Stimulated activated naive CD8-positive, alpha-beta T cell treated with anti-CD3 and anti-CD28 coated beads, Interleukin-15, Interleukin-2, amounts not matched to agents 100 U/mL and 50 U/mL, for 24 hours (primary cell): ENCODE results near the gene SEC14L2.
"Not testable (repeated sequence)": the region's sequence is repeated elsewhere in the genome, so short reads cannot be mapped to it uniquely, and the experiment has no call there.

ENCODE experiments used
- ATAC-seq: fragments of 150-1000 bp; cut with Tn5 transposase; one replicate; pipeline ENCODE4 v1.10.0; 2021
- DNase-seq: peaks from one replicate; pipeline ENCODE4 v3.0.0; 2021

Gene SEC14L2

DNA sequence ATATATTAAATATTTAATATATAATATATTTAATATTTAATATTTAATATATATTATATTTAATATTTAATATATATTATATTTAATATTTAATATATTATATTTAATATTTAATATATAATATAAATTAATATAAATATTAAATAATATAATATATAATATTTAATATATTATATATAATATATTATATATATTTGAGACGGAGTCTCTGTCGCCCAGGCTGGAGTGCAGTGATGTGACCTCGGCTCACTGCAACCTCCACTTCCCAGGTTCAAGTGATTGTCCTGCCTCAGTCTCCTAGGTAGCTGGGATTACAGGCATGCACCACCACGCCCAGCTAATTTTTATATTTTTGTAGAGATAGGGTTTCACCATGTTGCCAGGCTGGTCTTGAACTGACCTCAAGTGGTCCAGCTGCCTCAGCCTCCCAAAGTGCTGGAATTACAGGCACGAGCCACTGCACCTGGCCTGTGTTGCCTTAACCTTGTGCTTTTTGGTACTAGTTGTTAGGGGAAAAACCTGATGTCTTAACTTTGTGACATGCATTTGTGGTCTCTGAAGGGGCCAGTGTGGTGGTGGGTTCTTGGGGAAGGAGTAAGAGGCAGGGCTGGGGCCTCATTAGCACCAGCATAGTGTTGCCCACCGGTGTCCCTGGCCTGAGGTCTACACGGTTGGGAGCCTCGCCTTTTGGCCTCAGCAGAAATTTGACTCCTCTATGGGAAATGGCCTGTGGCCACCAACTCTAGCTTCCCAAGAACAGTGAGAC, 58.4 kb downstream of the SEC14L2 start:
- DNase-seq: no peak
- no peak for ATAC-seq

DNA sequence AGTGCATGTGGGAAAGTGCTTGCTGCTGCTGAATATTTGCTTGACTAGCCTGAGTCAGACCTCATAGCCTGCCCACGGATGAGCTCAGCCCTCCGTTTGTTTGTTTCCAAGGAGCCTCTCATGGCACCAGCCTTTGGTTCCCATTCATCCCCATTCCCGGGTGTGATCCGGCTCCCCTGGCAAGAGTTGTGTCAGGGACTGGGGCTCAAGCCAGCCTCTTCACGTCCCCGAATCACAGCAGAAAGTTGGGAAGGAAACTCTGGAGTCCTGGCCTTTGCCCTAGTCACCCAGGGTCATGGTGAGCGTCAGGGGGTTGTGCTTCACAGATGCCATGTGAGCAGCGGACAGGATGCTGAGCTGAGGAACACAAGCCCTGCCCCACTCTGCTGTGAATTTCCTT, 61.2 kb downstream of the SEC14L2 start:
- no peak for ATAC-seq
- DNase-seq: no peak

DNA sequence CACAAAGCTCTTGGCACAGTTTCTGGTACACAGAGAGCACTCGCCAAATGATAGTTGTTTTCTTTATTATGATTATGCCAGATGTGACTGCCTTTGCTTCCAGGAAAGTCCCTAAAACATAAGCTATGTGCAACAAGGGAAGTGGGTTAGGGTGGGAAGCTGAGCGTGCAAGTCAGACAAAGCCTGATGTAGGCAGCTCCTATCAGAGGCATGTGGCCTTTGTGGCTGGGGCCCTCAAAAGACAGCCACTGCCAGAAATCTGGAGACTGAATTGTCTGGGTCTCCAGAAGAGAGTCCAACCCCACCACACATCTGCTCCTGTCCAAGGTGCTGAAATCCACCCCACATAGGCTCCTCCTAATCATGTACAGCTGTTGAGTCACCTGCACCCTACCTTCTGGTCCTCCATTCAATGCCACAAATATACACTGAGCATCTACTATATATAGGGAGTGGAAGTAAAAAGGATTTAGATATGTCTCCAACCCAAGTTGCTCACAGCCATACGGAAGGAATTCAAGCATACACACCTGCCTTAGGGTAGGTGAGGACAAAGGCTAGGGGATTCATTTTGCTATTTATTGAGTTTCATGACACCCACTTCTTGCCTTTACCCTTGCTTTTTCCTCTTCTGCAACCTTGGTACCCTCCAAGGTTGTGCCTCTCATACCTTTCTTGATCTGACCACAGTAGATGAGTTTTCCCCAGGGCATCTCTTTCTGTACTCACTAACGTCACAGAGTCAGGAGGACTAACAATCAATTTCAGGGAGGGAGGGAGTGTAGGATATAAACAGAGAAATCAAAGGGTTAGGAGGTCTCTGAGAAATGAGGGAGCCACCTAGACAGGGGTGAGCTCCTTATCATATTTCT, 62.6 kb downstream of the SEC14L2 start:
- DNase-seq (peak; percentile 25), ATAC-seq (peak; percentile 32)

DNA sequence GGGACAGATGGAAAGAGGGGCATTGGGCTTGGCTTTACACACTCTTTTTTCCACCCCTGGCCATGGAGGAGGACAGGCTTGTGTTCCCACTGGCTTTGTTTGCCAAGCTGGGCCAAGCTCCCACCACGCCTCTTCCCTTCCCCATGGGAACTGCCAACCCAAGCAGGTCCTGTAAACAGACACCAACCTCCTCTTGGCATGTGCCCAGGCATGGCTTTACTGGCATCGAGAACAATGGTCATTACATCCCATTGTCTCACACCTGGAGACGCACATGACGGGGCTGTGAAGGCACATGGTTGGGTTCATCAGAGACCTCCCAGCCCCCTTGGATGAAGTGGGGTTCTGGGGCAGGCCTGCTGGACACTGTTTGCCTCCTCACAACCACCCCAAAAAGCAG, 63.3 kb downstream of the SEC14L2 start:
- DNase-seq (no peak), ATAC-seq (no peak)

DNA sequence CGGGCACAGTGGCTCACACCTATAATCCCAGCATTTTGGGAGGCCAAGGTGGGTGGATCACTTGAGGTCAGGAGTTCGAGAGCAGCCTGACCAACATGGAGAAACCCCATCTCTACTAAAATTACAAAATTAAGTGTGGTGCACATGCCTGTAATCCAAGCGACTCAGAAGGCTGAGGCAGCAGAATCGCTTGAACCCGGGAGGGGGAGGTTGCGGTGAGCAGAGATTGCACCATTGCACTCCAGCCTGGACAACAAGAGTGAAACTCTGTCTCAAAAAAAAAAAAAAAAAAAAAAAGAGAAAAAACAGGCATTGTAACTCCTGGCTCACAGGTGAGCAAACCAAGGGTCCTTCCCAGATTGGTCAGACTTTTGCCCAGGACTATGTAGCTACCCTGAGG, 63.7 kb downstream of the SEC14L2 start:
- ATAC-seq, DNase-seq: not testable (repeated sequence)

DNA sequence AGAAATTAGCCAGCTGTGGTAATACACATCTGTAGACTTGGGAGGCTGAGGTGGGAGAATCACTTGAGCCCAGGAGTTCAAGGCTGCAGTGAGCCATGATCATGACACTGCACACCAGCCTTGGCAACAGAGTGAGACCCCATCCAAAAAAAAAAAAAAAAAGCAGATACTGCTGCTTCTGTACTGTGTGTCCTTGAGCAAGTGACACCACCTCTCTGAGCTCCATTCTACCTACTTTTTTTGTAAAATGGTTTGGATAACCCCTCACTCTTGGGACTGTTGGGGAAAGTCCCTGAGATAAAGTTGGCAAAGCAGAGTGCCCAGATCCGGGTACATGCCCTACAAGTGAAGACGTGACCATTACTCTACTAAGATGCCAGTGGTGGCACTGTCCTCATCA, 72.3 kb downstream of the SEC14L2 start:
- ATAC-seq (no peak), DNase-seq (no peak)

DNA sequence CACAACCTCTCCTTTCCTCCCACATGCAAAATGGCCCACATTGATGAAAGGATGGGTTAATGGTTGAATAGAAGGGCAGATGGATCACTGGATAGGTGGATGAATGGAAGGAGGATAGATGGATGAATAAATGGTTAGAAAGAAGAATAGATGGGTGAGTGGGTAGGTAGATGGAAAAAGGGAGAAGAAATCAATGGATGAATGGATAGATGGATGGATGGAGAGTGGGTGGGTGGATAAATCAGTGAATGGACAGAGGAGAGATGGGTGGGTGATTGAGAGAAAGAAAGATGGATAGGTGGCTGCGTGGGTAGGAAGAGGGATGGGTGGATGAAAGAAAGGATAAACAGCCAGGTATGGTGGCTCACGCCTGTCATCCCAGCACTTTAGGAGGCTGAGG, 73.8 kb downstream of the SEC14L2 start:
- no peak for ATAC-seq

DNA sequence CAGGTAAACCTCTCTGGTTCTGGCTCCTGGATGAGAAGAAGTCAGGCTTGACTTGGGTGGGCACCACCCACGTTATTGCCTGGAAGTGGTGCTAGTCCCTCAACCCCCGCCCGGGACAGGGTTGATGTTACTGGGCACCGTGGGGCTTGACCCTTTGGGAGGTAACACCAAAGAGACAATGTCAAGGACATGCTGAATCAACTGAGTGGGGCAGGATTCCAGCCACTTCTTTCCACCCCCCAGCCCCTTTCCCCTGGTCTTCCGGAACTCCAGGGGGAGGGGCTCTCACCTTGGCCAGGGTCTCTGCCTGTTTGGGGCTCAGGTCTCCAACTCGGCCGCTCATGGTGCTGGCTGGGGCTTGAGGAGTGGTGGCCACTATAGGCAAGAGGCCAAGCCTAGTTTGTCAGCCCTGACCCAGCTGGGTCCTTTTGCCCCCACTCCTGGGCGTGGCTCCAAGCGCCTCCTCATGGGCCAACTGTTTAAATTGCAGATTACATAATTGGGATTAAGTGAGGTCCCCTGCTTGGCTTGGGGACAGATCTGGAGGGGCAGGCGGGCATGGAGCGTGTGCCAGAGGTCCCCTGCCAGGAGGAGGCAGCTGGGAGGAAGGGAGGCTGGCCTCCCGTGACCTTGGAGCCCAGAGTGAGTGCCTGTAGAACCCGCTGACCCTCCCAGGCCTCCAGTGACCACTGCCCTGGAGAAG, 74.9 kb downstream of the SEC14L2 start, which contains the start of gene SEC14L3:
Gene SEC14L3 (minus strand): TSS at position 402 of the 703 bp plus-strand sequence. CDS start 59 bp downstream, at position 343.
- DNase-seq (no peak), ATAC-seq (no peak)

More for the DNA sequence above, 73.8 kb downstream of the SEC14L2 start:
- no peak for DNase-seq

DNA sequence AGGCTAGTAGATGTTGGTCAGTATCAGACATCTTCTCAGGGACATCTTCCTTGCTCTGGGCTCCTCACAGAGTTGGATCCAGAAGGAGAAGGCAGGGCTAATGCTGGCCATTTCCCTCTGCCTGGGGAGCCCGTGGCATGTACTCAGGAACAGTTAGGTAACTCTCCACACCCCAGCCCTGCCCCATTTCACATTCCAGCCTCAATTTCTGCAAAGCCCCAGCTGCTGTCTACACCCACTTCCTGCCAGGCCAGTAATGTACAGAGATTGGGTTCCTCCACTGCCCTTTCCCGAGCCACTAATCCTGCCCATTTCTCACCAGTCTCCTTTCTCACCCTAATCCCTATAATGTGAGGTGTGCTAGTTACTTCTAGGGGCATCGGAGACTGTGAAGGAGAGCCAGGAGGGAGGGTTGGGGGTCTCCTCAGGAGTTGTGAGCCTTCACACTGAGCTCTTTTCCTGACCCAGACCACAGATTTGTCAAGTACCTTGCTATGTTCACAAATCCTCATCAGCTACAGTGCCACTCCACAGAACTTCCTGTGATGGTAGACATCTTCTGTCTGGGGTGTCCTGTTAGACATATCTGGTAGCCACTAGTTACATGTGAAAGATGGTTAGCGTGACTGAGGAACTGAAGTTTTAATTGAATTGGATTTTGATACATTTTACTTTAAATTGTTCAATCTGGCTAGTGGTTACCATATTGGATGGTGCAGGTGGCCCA, 76.3 kb downstream of the SEC14L2 start:
- no peak for DNase-seq
- no peak for ATAC-seq

DNA sequence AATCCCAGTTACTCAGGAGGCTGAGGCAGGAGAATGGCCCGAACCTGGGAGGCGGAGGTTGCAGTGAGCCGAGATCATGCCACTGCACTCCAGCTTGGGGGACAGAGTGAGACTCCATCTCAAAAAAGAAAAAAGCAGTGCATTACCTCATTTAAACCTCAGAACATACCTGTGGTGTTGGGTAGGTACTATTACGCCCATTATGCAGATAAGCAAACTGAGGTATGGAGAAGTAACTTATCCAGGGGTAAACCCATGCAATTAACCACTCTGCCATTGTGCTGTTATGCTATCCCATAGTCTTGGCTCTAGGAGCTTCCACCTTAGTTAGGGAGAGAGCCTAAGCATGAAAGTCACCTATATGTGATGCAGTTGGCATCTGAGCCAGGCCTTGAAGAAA, 77.3 kb downstream of the SEC14L2 start:
- DNase-seq (no peak), ATAC-seq (no peak)
